Activated CD8-positive, alpha-beta memory T cell treated with anti-CD3 and anti-CD28 coated beads, Interleukin-2, amount 50 U/mL, for 1 hour (primary cell): ENCODE measurements around the gene AZI2.

ENCODE experiments used
- DNase-seq: peaks from one replicate; pipeline ENCODE4 v3.0.0-alpha.2; 2020; ENCODE audit errors: extremely low read depth

The AZI2 gene

GRCh38 chr3:28301688-28302087 is 46.9 kb downstream of the AZI2 start:
- no peak for DNase-seq

DNA sequence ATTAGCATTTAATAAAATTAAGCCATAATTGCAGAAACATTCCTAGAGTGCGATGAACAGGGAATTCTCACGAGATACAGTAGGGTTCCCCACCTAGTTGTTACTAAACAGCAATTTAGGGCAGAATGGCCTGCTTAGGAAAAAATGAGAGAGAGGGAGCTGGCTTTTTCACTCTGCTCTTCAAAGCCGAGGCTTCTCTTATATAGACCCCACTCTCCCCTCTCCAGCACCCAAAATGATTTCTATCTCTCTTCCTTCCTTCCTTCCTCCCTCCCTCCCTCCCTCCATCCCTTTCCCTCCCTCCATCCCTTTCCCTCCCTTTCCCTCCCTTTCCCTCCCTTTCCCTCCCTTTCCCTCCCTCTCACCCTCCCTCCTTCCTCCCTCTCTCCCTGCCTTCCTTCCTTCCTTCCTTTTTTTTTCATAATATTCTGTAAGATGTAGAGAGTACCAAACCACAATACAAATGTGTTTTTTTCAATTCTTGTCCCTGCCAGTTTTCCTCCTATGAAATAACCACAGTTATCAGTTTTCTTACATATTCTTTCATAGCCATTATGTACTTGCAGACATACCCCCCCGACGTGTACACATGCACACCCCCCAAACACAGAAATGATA is 48.2 kb downstream of the AZI2 start:
- no peak for DNase-seq

- DNase-seq: no peak
Measured at GRCh38 chr3:28299705-28300104, 48.9 kb downstream of the AZI2 start.

DNA sequence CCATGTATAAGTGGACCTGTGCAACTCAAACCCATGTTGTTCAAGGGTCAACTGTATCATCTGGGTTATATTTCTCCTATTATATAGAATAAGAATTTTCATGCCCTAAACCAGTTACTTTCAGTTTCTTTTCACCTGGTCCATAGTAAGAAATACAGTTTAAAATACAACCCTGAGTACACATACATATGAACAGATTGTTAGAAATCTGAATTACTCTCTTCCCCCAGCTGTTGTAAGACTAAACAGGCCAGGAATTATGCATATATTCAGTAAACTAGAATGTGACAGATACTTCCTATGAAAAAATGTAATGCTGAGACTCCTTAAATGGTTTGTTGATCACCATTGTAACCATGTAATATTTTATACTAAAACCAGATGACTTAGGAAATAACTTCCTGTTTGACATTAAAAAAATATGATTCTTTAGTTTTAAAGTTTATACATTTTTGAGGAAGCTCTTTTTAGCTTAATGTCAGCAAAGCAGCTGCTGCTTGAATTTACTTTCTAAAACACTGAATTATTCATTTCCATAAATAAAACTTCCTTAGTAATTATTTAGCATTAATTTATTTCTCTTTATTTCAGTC is 52.6 kb downstream of the AZI2 start:
- no peak for DNase-seq

- no peak for DNase-seq
Measured at GRCh38 chr3:28294667-28295413, 53.8 kb downstream of the AZI2 start.

DNA sequence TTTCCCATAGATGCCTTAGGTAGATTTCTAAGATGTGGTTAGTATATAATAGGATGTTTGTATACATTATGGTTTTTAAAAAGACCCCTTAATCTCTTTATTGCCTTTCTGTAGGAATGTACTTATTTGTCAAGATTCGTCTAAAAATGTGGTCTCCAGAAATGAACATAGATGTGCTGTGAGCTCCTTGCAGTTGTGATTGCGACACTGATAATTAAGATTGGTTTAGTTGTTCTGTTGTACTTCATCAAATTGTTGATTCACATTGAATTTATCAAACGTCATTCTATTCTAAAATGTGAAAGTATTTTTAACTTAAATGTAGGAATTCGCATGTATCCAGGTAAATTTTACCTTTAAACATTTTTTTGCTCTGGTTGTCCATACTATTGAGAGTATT is 56.0 kb downstream of the AZI2 start:
- DNase-seq: no peak

DNA sequence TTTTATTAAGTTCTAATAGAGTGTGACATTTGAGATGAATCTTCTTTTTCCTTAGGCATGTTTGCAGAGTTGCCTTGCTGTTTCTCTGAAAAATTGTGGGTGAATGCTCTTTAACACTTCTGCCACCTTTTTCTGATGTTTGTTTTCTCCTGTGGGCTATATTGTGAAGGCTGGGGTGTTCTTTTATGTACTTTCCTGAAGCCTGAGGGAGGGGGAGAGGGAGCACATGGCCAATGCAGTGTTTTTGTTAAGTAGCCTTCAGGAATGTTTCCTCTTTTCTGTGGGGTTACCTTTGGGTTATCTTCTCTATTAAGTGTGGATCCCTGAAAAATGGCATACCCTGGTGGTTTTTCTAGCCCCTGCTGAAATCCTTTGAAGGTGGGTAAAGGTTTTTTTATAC is 57.0 kb downstream of the AZI2 start:
- DNase-seq: no peak

DNA sequence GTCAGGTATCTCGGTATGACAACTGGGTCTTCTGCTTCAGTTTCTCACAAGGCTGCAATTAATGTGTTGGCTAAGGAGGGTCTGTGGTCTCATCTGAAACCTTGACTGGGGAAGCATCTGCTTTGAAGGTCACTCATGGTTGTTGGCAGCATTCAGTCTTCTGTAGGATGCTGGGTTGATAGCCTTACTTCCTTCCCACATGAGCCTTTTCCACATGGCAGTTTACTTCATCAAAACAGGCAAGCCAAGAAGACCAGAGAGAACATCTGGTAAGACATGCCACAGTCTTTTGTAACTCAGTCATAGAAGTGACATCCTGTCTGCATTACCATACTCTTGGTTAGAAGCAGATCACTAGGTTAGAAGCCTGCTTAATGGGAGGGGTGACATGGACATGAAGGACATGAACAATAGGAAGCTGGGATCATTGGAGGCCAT is 57.7 kb downstream of the AZI2 start:
- no peak for DNase-seq

DNA sequence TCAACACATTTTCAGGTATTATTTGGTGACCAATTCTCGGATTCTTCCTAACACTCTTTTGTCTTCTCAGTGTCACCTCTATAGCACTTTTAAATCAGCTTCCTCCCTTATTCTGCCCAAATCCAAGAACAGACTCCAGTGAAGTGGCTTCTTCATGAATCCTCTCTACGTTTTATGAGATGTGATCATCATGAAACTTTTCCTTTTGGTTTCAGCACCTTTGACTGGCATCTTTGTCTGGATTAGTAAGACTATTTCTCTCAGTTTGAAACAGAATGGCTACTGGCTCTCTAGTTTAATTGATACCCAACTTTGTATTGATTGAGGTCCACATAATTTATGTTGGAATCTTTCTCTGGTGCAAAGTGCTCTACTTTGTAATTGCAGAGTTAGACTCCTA is 61.6 kb downstream of the AZI2 start:
- DNase-seq: no peak

DNA sequence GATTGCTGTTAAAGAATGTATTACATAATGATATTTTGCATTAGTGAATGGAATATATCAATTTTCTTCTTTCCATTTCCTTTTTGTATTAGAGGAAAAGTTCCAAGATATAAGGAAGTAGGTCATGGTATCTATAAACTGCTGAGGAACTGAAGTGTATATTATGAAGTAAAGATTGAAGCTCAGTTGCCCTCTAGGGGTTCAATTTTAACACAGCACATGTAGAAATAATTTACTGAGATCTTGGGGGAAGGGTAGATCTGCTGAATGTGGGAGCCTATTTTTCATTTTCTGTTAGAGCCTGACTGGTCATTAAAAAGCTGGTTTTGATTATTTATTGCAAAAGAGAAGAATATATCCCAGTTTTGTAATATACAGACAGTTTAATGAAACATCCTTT is 62.0 kb downstream of the AZI2 start:
- DNase-seq: no peak

- no peak for DNase-seq
Measured at GRCh38 chr3:28280781-28281180, 67.8 kb downstream of the AZI2 start.

DNA sequence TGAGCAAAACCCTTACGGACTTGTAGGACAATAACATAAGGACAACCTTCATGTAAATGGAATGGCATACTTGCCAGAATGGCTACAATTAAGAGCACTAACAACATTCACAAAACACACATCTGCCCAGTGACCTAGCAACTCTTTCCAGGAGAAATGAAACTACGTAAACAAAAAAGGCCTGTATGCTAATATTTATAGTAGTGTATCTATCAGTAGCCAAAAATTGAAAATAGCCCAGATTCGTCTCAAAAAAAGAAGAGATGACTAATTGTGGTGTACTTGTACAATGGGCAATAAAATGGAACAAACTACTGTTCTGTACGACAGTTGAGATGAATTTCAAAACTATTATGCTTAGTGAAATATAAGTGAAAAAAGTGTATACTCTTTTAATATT is 68.9 kb downstream of the AZI2 start:
- DNase-seq: no peak

GRCh38 chr3:28278918-28279317 is 69.7 kb downstream of the AZI2 start:
- DNase-seq: no peak

DNA sequence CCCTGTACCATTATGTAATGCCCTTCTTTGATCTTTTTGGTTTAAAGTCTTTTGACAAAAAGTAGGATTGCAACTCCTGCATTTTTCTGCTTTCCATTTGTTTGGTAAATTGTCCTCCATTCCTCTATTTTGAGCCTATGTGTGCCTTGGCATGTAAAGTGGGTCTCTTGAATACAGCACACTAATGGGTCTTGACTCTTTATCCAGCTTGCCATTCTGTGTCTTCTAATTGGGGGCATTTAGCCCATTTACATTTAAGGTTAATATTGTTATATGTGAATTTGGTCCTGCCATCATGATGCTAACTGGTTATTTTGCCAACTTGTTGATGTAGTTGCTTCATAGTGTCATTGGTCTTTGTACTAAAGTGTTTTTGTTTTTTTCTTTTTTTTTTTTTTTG is 74.8 kb downstream of the AZI2 start:
- DNase-seq: no peak
